Measurements from ENCODE around the gene DNAH10.

Gene DNAH10

GRCh38 chr12:123726244-123726643, 35.9 kb upstream of the DNAH10 start:
- Histone ChIP-seq H3K27ac (ENCODE audit: low read length) (no peak overlapping the region), H3K36me3 (ENCODE audit: control insufficient read depth in 2 of 2, insufficient read depth in 2 of 2, low read length in 2 of 2) (peaks cover 20 to 26% of the 10 kb centered on the region in 2 donors), H3K4me3 (ENCODE audit: low read length in 2 of 2) (no peak overlapping the region), H3K9ac (ENCODE audit: low read length in 2 of 2) (no peak overlapping the region), H3K27me3 (ENCODE audit: control insufficient read depth in 1 of 2, insufficient read depth in 2 of 2, low read length in 2 of 2) (no peaks in the 10 kb centered on the region), H3K4me1 (ENCODE audit: control insufficient read depth, insufficient read depth, low read length) (no peaks in the 10 kb centered on the region), H3K9me3 (ENCODE audit: control insufficient read depth in 2 of 2, low read length in 2 of 2) (no peaks in the 10 kb centered on the region)

DNA sequence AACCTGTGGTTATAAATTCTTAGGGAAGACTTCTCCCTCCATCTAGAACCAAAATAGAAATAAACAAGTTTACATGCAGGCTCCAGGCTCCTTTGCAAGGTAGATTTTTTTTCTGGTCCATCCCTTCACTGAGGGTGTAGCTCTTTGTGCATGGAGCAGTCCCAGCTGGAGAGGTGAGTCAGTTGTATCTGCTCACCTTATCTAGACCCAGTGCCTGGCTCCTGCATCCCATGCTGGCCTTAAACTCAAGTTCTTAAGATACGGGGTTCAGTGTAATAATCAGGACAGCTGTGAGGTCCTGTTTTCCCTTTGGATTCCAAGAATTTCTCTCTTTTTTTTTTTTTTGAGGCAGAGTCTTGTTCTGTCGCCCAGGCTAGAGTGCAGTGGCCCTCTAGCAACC, 35.1 kb upstream of the DNAH10 start:
- H3K27ac ChIP-seq (ENCODE audit: low read length): no peak overlapping the region
- H3K36me3 ChIP-seq (ENCODE audit: control insufficient read depth in 2 of 2, insufficient read depth in 2 of 2, low read length in 2 of 2): peaks cover 24 to 32% of the 10 kb centered on the region in 2 donors
- H3K4me3 ChIP-seq (ENCODE audit: low read length in 2 of 2): no peak overlapping the region
- no peaks in the 10 kb centered on the region for H3K4me1 ChIP-seq (ENCODE audit: control insufficient read depth, insufficient read depth, low read length)
- no peak overlapping the region for H3K9ac ChIP-seq (ENCODE audit: low read length in 2 of 2)
- H3K9me3 ChIP-seq (ENCODE audit: control insufficient read depth in 2 of 2, low read length in 2 of 2): no peaks in the 10 kb centered on the region
- H3K27me3 ChIP-seq (ENCODE audit: control insufficient read depth in 1 of 2, insufficient read depth in 2 of 2, low read length in 2 of 2): no peaks in the 10 kb centered on the region

DNA sequence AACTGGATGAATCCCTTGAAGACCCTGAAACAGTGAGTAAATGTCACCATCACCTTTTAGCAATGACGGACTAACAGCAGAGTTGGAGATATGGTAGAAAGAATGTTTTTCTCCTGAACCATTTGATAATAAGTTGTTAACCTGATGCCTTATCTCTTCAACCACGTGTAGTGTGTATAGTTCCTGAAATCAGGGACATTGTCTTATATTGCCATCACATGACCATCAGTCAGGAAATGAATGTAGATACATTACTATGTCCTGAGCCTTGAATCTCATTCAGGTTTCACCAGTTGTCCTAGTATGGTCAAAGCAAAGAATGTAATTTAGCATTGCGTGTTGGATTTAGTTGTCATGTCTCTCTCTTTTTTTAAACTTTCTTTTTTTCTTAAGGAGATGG, 34.2 kb upstream of the DNAH10 start:
- no peaks in the 10 kb centered on the region for H3K27me3 ChIP-seq (ENCODE audit: control insufficient read depth in 1 of 2, insufficient read depth in 2 of 2, low read length in 2 of 2)
- no peak overlapping the region for H3K9ac ChIP-seq (ENCODE audit: low read length in 2 of 2)
- no peaks in the 10 kb centered on the region for H3K9me3 ChIP-seq (ENCODE audit: control insufficient read depth in 2 of 2, low read length in 2 of 2)
- no peak overlapping the region for H3K27ac ChIP-seq (ENCODE audit: low read length)
- H3K36me3 ChIP-seq (ENCODE audit: control insufficient read depth in 2 of 2, insufficient read depth in 2 of 2, low read length in 2 of 2): peaks cover 21 to 27% of the 10 kb centered on the region in 2 donors
- no peaks in the 10 kb centered on the region for H3K4me1 ChIP-seq (ENCODE audit: control insufficient read depth, insufficient read depth, low read length)
- no peak overlapping the region for H3K4me3 ChIP-seq (ENCODE audit: low read length in 2 of 2)

- no peak overlapping the region for H3K4me3 ChIP-seq (ENCODE audit: low read length in 2 of 2)
- H3K27me3 ChIP-seq (ENCODE audit: control insufficient read depth in 1 of 2, insufficient read depth in 2 of 2, low read length in 2 of 2): no peaks in the 10 kb centered on the region
- H3K4me1 ChIP-seq (ENCODE audit: control insufficient read depth, insufficient read depth, low read length): no peaks in the 10 kb centered on the region
- no peak overlapping the region for H3K27ac ChIP-seq (ENCODE audit: low read length)
- no peaks in the 10 kb centered on the region for H3K9me3 ChIP-seq (ENCODE audit: control insufficient read depth in 2 of 2, low read length in 2 of 2)
- H3K36me3 ChIP-seq (ENCODE audit: control insufficient read depth in 2 of 2, insufficient read depth in 2 of 2, low read length in 2 of 2): peaks cover 41 to 44% of the 10 kb centered on the region in 2 donors
- H3K9ac ChIP-seq (ENCODE audit: low read length in 2 of 2): no peak overlapping the region
Measured at GRCh38 chr12:123731596-123731995, 30.5 kb upstream of the DNAH10 start.

DNA sequence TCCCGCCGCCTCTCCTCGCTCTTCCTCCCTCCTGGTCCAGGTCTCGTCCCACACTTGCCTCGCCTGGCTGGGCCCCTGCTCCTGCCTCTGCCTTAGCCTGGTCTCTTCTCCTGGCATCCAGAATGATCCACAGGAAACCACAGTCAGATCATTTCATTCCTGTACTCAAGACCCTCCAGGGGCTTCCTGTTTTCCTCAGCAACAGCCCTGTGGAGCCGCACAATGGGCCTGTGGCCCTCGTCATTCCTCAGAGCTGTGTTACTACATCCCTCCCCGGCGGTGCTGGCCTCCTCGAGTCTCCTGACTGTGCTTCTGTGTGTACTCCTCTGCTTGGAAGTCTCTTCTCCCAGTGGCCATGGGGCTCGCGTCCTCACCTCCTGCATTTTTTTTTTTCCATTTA, 29.9 kb upstream of the DNAH10 start:
- Histone ChIP-seq H3K4me3 (ENCODE audit: low read length in 2 of 2) (no peak overlapping the region), H3K9me3 (ENCODE audit: control insufficient read depth in 2 of 2, low read length in 2 of 2) (no peaks in the 10 kb centered on the region), H3K27me3 (ENCODE audit: control insufficient read depth in 1 of 2, insufficient read depth in 2 of 2, low read length in 2 of 2) (no peaks in the 10 kb centered on the region), H3K9ac (ENCODE audit: low read length in 2 of 2) (no peak overlapping the region), H3K36me3 (ENCODE audit: control insufficient read depth in 2 of 2, insufficient read depth in 2 of 2, low read length in 2 of 2) (peaks cover 43 to 48% of the 10 kb centered on the region in 2 donors), H3K27ac (ENCODE audit: low read length) (no peak overlapping the region), H3K4me1 (ENCODE audit: control insufficient read depth, insufficient read depth, low read length) (no peaks in the 10 kb centered on the region)

- no peaks in the 10 kb centered on the region for H3K4me1 ChIP-seq (ENCODE audit: control insufficient read depth, insufficient read depth, low read length)
- no peak overlapping the region for H3K9ac ChIP-seq (ENCODE audit: low read length in 2 of 2)
- H3K9me3 ChIP-seq (ENCODE audit: control insufficient read depth in 2 of 2, low read length in 2 of 2): no peaks in the 10 kb centered on the region
- H3K27me3 ChIP-seq (ENCODE audit: control insufficient read depth in 1 of 2, insufficient read depth in 2 of 2, low read length in 2 of 2): no peaks in the 10 kb centered on the region
- H3K4me3 ChIP-seq (ENCODE audit: low read length in 2 of 2): no peak overlapping the region
- no peak overlapping the region for H3K27ac ChIP-seq (ENCODE audit: low read length)
- peaks cover 36 to 41% of the 10 kb centered on the region in 2 donors for H3K36me3 ChIP-seq (ENCODE audit: control insufficient read depth in 2 of 2, insufficient read depth in 2 of 2, low read length in 2 of 2)
Measured at GRCh38 chr12:123733229-123733628, 28.9 kb upstream of the DNAH10 start.

- Histone ChIP-seq H3K9ac (ENCODE audit: low read length in 2 of 2) (no peak overlapping the region), H3K4me3 (ENCODE audit: low read length in 2 of 2) (no peak overlapping the region), H3K27me3 (ENCODE audit: control insufficient read depth in 1 of 2, insufficient read depth in 2 of 2, low read length in 2 of 2) (no peaks in the 10 kb centered on the region), H3K4me1 (ENCODE audit: control insufficient read depth, insufficient read depth, low read length) (no peaks in the 10 kb centered on the region), H3K36me3 (ENCODE audit: control insufficient read depth in 2 of 2, insufficient read depth in 2 of 2, low read length in 2 of 2) (peaks cover 37 to 41% of the 10 kb centered on the region in 2 donors), H3K27ac (ENCODE audit: low read length) (no peak overlapping the region), H3K9me3 (ENCODE audit: control insufficient read depth in 2 of 2, low read length in 2 of 2) (no peaks in the 10 kb centered on the region)
Measured at GRCh38 chr12:123734268-123734667, 27.8 kb upstream of the DNAH10 start.

GRCh38 chr12:123741937-123742572, 20.0 kb upstream of the DNAH10 start:
- Histone ChIP-seq H3K27ac (ENCODE audit: low read length) (no peak overlapping the region), H3K9ac (ENCODE audit: low read length in 2 of 2) (no peak overlapping the region), H3K9me3 (ENCODE audit: control insufficient read depth in 2 of 2, low read length in 2 of 2) (no peaks in the 10 kb centered on the region), H3K27me3 (ENCODE audit: control insufficient read depth in 1 of 2, insufficient read depth in 2 of 2, low read length in 2 of 2) (no peaks in the 10 kb centered on the region), H3K4me3 (ENCODE audit: low read length in 2 of 2) (no peak overlapping the region), H3K4me1 (ENCODE audit: control insufficient read depth, insufficient read depth, low read length) (no peaks in the 10 kb centered on the region), H3K36me3 (ENCODE audit: control insufficient read depth in 2 of 2, insufficient read depth in 2 of 2, low read length in 2 of 2) (peaks cover 32% of the 10 kb centered on the region in 2 donors)

- Histone ChIP-seq H3K9ac (ENCODE audit: low read length in 2 of 2) (no peak overlapping the region), H3K4me3 (ENCODE audit: low read length in 2 of 2) (no peak overlapping the region), H3K27ac (ENCODE audit: low read length) (no peak overlapping the region), H3K36me3 (ENCODE audit: control insufficient read depth in 2 of 2, insufficient read depth in 2 of 2, low read length in 2 of 2) (peaks cover 30 to 39% of the 10 kb centered on the region in 2 donors), H3K9me3 (ENCODE audit: control insufficient read depth in 2 of 2, low read length in 2 of 2) (no peaks in the 10 kb centered on the region), H3K4me1 (ENCODE audit: control insufficient read depth, insufficient read depth, low read length) (no peaks in the 10 kb centered on the region), H3K27me3 (ENCODE audit: control insufficient read depth in 1 of 2, insufficient read depth in 2 of 2, low read length in 2 of 2) (no peaks in the 10 kb centered on the region)
Measured at GRCh38 chr12:123743002-123743401, 19.1 kb upstream of the DNAH10 start.

DNA sequence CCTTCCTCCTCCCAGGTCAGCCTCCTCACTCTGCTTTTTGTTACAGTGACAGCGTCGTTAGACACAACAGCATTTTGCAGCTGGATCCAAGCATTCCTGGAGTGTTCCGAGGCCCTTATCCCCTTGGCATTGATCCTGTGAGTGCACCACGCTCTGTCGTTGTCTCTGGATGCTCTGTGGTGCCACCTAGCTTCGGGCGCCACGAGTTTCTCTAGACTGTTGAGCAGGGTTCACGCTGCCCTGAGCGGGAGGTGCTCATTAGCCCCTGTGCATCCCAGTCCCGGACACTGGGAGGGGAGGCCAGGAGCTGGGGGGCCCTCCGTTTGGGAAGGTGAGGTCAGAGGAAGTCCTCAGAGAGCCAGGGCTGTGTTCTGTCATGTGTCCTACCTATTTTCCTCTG, 17.3 kb upstream of the DNAH10 start:
- peaks cover 32 to 40% of the 10 kb centered on the region in 2 donors for H3K36me3 ChIP-seq (ENCODE audit: control insufficient read depth in 2 of 2, insufficient read depth in 2 of 2, low read length in 2 of 2)
- no peak overlapping the region for H3K9ac ChIP-seq (ENCODE audit: low read length in 2 of 2)
- H3K4me1 ChIP-seq (ENCODE audit: control insufficient read depth, insufficient read depth, low read length): no peaks in the 10 kb centered on the region
- H3K4me3 ChIP-seq (ENCODE audit: low read length in 2 of 2): no peak overlapping the region
- H3K27me3 ChIP-seq (ENCODE audit: control insufficient read depth in 1 of 2, insufficient read depth in 2 of 2, low read length in 2 of 2): no peaks in the 10 kb centered on the region
- no peaks in the 10 kb centered on the region for H3K9me3 ChIP-seq (ENCODE audit: control insufficient read depth in 2 of 2, low read length in 2 of 2)
- H3K27ac ChIP-seq (ENCODE audit: low read length): no peak overlapping the region

- Histone ChIP-seq H3K4me3 (ENCODE audit: low read length in 2 of 2) (no peak overlapping the region), H3K9me3 (ENCODE audit: control insufficient read depth in 2 of 2, low read length in 2 of 2) (no peaks in the 10 kb centered on the region), H3K9ac (ENCODE audit: low read length in 2 of 2) (no peak overlapping the region), H3K4me1 (ENCODE audit: control insufficient read depth, insufficient read depth, low read length) (no peaks in the 10 kb centered on the region), H3K27ac (ENCODE audit: low read length) (no peak overlapping the region), H3K36me3 (ENCODE audit: control insufficient read depth in 2 of 2, insufficient read depth in 2 of 2, low read length in 2 of 2) (peaks cover 31 to 42% of the 10 kb centered on the region in 2 donors), H3K27me3 (ENCODE audit: control insufficient read depth in 1 of 2, insufficient read depth in 2 of 2, low read length in 2 of 2) (no peaks in the 10 kb centered on the region)
Measured at GRCh38 chr12:123747309-123747708, 14.8 kb upstream of the DNAH10 start.
